NCI-H1092 (cell line): Measurements from ENCODE around the gene ZIC3.

ENCODE experiments used
- DNase-seq: peaks from one replicate; lab custom pipeline; 2025; lab: John Stamatoyannopoulos, UW

ZIC3 gene

GRCh38 chrX:137574102-137574783 is 8.3 kb downstream of the ZIC3 start:
- no peak for DNase-seq

GRCh38 chrX:137574784-137575293 is 8.9 kb downstream of the ZIC3 start:
- DNase-seq: no peak

GRCh38 chrX:137575596-137576255 is 9.8 kb downstream of the ZIC3 start:
- no peak for DNase-seq

GRCh38 chrX:137587151-137587550 is 21.2 kb downstream of the ZIC3 start:
- no peak for DNase-seq

GRCh38 chrX:137600769-137601168 is 34.8 kb downstream of the ZIC3 start:
- no peak for DNase-seq
